Inflammatory macrophage (primary cell): ENCODE measurements around the gene RAB40A.
"Not testable (repeated sequence)": the region's sequence is repeated elsewhere in the genome, so short reads cannot be mapped to it uniquely, and the experiment has no call there.

ENCODE experiments used
- DNase-seq, 2 donors: peaks; one replicate each; pipeline ENCODE4 v3.0.0-alpha.2; 2020 to 2022

Gene RAB40A

DNA sequence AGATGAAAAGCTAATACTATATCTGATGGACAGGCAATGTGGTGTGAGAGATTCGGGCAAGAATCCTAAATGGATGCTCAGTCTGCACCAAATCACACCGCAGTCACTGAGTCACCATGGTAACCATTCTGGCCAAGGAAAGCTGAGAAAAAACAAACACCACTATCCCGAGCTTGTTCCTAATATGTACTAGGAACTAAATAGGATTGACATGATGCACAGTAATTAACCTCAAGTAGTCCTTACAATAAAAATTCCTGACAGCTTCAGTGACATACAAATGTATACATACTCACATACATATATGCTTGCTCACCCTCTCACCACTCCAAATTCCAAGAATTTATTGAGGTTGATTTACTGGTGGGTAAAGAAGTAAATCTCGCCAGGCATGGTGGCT lies 1.1 kb upstream of the RAB40A start:
- DNase-seq = no peak

DNA sequence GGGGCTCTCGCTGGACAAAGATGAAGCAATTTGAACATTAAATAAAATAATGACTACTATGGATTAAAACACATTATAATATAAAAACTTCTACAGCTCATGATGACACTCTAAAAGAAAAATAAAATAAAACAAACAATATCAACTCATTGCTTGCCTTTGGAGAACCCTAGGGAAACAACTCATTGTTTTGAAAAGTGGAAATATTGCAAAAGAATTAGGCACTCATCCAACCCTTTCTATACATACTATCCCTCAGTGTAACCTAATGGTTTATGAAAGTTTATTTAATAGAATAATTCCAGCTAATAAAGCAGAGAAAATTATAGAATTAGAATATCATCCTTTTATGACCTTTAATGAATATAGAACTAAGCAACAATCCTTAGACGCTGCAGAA lies 718 bp downstream of the RAB40A start:
- no peak for DNase-seq

- no peak for DNase-seq
These were observed 2.0 kb downstream of the RAB40A start for GRCh38 chrX:103517246-103517645.

DNA sequence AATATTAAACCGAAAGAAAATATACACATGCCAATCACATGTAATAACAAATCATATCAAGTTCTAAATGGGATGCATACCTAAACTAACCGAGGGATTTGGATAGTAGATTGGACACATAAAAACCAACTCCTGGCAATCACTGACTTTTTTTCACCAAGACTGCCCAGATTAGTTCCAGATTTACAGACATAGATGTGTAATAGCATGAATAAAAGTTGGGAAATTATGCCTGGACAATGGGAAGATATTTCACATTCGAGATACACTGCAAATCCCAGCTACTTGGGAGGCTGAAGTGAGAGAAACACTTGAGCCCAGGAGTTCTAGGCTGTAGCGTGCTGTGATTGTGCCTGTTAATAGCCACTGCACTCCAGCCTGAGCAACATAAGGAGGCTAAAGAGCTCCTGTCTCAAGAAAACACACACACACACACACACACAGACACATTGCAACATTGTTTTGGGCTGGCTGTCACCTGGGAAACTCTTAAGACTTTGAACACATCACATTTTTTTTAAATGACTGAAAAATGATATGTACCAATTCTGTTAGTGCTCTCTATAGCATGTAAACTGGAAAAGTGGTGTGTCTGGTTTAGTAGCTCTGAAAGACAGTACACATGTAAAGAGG lies 5.7 kb downstream of the RAB40A start:
- no peak for DNase-seq

GRCh38 chrX:103513067-103513466 lies 6.2 kb downstream of the RAB40A start:
- DNase-seq = no peak

DNA sequence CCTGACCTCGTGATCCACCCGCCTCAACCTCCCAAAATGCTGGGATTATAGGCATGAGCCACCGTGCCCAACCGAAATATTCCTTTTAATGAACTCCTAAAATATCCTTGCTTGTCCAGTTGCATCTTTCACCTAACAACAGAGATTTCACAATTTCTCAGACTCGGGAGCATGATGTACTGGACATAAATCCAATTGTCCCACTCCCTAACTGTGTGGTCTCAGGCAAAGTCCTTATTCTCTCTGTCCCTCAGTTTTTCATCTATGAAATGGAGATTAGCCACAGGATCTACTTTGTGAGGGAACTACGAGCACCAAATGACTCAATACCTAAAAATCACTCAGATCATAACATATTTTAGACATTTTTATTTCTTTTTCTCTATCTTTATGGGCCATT lies 9.3 kb downstream of the RAB40A start:
- DNase-seq = no peak

DNA sequence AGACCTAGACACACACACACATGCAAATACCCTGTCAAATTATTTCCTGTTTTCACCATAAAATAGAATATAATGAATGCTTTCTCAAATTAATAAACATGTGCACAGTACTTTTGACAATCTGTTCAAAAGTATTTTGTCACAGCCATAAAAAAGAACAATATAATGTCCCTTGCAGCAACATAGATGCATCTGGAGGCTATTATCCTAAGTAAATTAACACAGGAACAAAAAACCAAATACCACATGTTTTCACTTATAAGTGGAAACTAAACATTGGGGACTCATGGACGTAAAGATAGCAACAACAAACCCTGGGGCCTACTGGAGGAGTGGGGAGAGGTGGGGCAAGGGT lies 15.5 kb downstream of the RAB40A start:
- DNase-seq = no peak

DNA sequence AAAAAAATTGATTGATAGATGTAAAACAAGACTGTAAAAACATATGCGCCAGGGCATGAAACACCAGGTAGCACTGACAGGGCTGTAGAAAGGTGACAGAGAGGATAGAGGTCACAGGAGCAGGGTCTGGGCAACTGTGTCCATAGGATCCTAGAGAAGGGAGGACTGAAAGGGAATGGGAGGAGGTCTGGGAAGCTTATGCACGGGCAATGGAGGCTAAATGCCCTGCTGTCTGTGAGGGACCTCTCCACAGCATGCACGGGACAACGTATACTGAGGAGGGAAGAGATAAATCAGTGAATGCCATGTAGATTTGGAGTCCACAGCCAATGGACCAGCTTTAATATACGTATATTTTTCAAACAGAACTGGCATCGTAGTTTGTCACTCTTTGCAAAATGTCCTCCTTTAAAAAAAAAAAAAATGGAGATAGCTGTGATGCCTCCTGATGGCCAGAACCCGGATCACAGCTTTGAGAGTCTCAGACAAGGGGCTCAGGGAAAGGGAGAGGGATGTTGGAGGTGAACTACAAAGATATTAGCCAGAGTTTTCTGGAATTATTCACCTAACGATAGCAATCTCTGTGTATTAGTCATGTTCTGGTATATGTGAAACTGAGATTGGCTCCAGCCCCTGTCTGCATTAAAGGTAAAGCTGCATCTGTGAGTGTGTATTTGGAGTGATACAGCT lies 16.0 kb downstream of the RAB40A start:
- no peak for DNase-seq

GRCh38 chrX:103498786-103499185 lies 20.5 kb downstream of the RAB40A start:
- no peak for DNase-seq

DNA sequence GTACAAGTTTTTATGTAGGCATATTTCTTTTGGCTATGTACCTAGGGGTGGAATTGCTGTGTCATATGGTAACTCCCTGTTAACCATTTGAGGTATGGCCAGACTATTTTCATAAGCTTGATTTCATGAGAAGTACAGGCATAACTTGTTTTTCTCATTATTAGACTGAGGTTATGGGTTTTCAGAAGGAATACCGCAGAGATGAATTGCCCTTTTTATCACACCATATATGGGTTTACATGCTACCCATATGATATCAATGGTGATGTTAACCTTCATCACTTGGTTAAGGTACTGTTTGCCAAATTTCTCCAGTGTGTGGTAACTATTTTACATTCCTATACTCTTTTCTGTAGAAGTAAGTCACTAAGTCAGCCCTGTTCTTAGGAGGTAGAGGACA lies 23.5 kb downstream of the RAB40A start:
- DNase-seq = no peak

- DNase-seq = not testable (repeated sequence)
These were observed 25.7 kb downstream of the RAB40A start for GRCh38 chrX:103493578-103493977.

GRCh38 chrX:103489733-103490132 lies 29.6 kb downstream of the RAB40A start:
- DNase-seq = peak; percentile 20 to 24

- DNase-seq = no peak
These were observed 30.5 kb downstream of the RAB40A start for GRCh38 chrX:103488794-103489193.

DNA sequence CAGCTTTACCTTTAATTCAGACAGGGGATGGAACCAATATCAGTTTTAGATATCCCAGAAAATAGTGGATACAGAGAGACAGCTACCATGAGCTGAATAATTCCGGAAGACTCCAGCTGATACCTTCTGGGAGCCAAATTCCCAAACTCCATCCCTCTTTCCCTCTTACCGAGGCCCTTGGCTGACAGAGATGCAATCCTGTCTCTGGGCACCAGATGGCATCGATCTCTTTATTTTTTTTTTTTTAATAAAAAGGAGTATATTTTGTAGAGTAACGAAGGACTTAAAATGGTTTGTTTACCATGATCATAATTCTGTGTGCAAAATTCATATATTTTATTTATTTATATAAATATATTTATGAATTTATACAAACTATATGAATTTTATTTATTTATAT lies 31.0 kb downstream of the RAB40A start:
- DNase-seq = peak in 1 of 2 donors; percentile 7

- no peak for DNase-seq
These were observed 35.6 kb downstream of the RAB40A start for GRCh38 chrX:103483720-103484119.

GRCh38 chrX:103480526-103480925 lies 38.8 kb downstream of the RAB40A start:
- no peak for DNase-seq

DNA sequence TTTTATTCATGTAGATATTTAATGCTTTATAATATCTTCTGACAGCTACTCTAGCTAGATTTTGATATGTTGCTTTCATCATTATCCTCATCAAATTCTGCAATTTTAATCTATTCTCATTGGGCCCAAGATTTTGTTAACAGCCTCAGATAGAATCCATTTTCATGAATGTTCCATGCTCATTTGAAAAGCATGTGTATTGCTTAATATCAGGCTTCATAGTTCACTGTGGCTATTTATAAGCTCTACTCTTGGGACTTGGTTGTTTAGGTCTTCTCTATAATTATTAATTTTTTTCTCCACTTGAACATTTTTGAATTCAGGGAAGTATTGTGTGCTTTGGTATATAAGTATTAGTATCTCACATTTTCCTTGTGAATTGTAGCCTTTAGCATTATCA lies 41.8 kb downstream of the RAB40A start:
- no peak for DNase-seq

GRCh38 chrX:103475381-103475780 lies 43.9 kb downstream of the RAB40A start:
- DNase-seq = no peak

DNA sequence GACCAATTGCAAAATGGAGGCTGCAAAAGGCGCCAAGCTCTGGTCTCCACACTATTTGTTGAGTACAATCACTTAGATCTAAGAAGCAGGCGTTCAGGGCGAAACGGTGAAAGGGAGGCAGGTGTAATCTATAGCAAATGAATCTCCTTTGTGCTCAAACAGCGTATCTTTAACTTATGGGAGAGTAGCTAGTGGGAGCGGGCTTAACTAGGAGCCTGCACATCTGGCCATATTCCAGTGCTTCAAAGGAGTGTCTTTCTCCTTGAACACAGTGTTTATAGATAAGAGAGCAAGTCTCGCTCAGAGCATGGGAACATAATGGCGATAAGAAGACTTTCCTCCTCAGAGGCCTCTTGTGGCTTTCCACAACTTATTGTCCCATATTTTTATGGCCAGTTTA lies 49.3 kb downstream of the RAB40A start:
- DNase-seq = not testable (repeated sequence)

DNA sequence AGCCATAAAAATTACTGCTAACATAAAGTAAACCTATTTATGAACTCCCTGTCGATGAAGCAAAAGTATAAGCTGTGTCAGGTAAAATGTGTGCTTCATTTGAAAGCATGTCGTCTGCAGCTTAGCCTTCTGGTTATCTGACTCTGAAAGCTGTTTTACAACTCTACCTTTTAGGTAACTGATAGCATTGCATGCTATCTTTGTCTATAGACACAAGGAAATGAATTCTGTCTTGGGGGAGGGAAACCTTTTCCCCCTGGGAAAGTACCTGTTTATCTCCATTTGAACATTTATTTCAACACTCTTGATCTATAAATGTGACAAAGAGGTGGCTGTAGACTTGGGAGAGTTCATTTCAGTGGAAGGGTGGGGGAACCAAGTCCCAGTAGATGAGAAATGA lies 51.4 kb downstream of the RAB40A start:
- DNase-seq = no peak

GRCh38 chrX:103467156-103467555 lies 52.1 kb downstream of the RAB40A start:
- no peak for DNase-seq

DNA sequence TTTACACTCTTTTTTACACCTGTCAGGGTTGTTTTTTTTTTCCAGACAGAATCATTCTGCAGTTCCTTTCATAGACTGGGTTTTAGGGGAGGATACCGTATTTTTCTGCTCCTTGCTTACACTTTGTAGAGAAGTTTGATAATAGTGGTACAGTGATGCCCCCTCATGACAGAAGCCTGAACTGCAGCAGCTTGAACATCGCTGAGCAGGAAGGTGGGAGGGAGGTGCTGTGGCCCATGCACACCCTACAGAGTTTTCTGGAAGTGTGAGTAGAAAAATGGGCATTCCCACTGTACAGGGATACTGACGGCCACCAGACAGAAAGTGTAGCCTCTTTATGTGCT lies 54.5 kb downstream of the RAB40A start:
- DNase-seq = peak; percentile 78 to 82

DNA sequence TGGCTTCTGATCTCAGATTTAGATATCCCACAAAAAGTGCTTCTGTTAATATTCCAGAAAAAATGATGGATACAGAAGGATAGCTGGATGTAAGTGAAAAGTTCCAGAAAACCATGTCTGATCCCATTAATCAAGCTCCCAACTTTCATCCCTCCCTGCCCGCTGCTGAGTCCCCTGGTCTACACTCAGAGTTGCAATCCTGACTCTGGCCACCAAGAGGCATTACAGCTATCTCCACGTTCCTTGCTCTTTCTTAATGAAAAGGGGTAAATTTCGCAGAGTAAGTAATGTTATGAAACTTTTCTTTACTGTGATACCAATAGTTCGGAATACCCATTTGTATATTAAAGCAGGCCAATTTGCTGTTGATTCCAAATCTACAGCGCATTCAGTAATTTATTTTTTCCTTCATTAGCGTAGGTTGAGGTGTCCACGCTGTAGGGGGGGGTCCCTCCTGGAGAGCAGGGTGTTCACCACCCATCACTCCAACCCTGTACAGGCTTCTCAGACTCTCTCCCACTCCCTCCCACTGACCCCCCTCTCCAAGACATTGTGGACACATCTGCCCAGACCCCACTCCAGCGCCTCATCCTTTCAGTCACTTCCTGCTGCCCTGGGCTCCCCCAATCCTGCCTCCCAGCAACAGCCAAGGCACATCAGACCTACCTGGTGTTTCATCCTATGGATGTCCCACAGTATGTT lies 55.1 kb downstream of the RAB40A start:
- peak; percentile 15 to 23 for DNase-seq

GRCh38 chrX:103461156-103461555 lies 58.1 kb downstream of the RAB40A start:
- no peak for DNase-seq
